Endodermal cell (in vitro differentiated cells): ENCODE results near the gene IFT80. TPM values are rescaled to one million over a fixed set of nuclear protein-coding genes. Genes with fewer than 3 reads are reported as not detected.

Experiments
- DNase-seq: peaks from one replicate; pipeline ENCODE4 v3.0.0-alpha.2; 2017
- H3K27ac ChIP-seq: 2 replicates; pipeline ENCODE4 v1.5.1; 2013; ENCODE audit warnings: mild to moderate bottlenecking, low read depth, low read length, moderate library complexity
- H3K27me3 ChIP-seq: 2 replicates; pipeline ENCODE4 v1.6.1; 2013; ENCODE audit warnings: mild to moderate bottlenecking, low read length, moderate library complexity; ENCODE audit not compliant: insufficient read depth, control insufficient read depth, poor library complexity, severe bottlenecking
- H3K36me3 ChIP-seq: 2 replicates; pipeline ENCODE4 v1.7.0; 2013; ENCODE audit warnings: mild to moderate bottlenecking, low read length, moderate library complexity; ENCODE audit not compliant: control insufficient read depth, insufficient read depth
- H3K4me1 ChIP-seq: one replicate; pipeline ENCODE4 v1.7.0; 2013; ENCODE audit warnings: low read length; ENCODE audit not compliant: control insufficient read depth, insufficient read depth
- H3K4me3 ChIP-seq: 2 replicates; pipeline ENCODE4 v1.5.1; 2013; ENCODE audit warnings: mild to moderate bottlenecking, low read length, moderate library complexity
- H3K9ac ChIP-seq: 2 replicates; pipeline ENCODE4 v1.6.1; 2013; ENCODE audit warnings: mild to moderate bottlenecking, low read length, moderate library complexity; ENCODE audit not compliant: poor library complexity, severe bottlenecking; ENCODE audit errors: extremely low read depth
- H3K9me3 ChIP-seq: 2 replicates; pipeline ENCODE4 v1.6.1; 2013; ENCODE audit warnings: mild to moderate bottlenecking, low read length, moderate library complexity; ENCODE audit not compliant: control insufficient read depth
- H3K27ac Mint-ChIP-seq: 2 replicates; pipeline ENCODE4 v1.8.0; 2020; ENCODE audit warnings: mixed read lengths
- H3K27me3 Mint-ChIP-seq: 2 replicates; pipeline ENCODE4 v1.8.0; 2021; ENCODE audit warnings: mild to moderate bottlenecking, mixed read lengths; ENCODE audit not compliant: insufficient read depth
- H3K36me3 Mint-ChIP-seq: 2 replicates; pipeline ENCODE4 v1.8.0; 2020; ENCODE audit warnings: low read depth, mixed read lengths
- H3K4me1 Mint-ChIP-seq: 2 replicates; pipeline ENCODE4 v1.8.0; 2020; ENCODE audit warnings: mixed read lengths
- H3K4me3 Mint-ChIP-seq: 2 replicates; pipeline ENCODE4 v1.8.0; 2020; ENCODE audit warnings: mild to moderate bottlenecking, moderate library complexity, mixed read lengths
- H3K9me3 Mint-ChIP-seq: 2 replicates; pipeline ENCODE4 v1.8.0; 2020; ENCODE audit warnings: mild to moderate bottlenecking, mixed read lengths
- WGBS, 2 experiments: methylation state at CpG; one replicate each; pipeline versions ENCODE4 v1.1.5 to v1.1.7; 2013; ENCODE audit warnings: missing lambda C conversion rate in 2 of 2, mixed read lengths in 1 of 2; ENCODE audit not compliant: insufficient coverage in 1 of 2, insufficient read length in 1 of 2; 5-methylcytosine and 5-hydroxymethylcytosine counted together
- total RNA-seq, 2 donors: library from RNA; stranded (reverse); fragmentation: NEBNext Ultra II Directional in 1 of 2; extraction: Animal tissue kit (Norgen Biotek cat#: 25700) in 1 of 2; gene quantifications; 2 replicates in 1 of 2; 3 replicates in 1 of 2; pipeline ENCODE4 v1.2.1, GENCODE V29; 2021
- TF ChIP-seq, protein P1 (sequence below): fragments of 200-600 bp; sonication (generic); conservative IDR thresholded peaks from 2 replicates; pipeline ENCODE4 v1.5.0; 2021; ENCODE audit warnings: antibody characterized with exemption, mild to moderate bottlenecking

The IFT80 gene
- total RNA-seq, 2 donors from 2014 or later, result 35.0 to 40.6 TPM

DNA sequence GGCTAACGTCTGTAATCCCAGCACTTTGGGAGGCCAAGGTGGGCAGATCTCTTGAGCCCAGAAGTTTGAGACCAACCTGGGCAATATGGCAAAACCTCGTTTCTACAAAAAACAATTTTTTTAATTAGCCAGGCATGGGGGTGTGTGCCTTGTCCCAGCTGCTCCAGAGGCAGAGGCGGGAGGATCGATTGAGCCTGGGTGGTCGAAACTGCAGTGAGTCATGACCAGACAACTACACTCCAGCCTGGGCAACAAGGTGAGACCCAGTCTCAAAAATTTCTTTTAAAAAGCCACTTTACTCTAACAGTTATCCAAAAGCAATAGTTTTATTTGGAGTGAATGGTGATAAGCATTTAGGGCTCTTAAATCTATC, 38.0 kb upstream of the IFT80 start:
- no peak for DNase-seq
- Mint-ChIP-seq H3K4me3 (no peak overlapping the region), H3K27ac (peak overlapping the region; percentile 48), H3K4me1 (peaks cover 7% of the 10 kb centered on the region), H3K9me3 (no peaks in the 10 kb centered on the region), H3K27me3 (no peaks in the 10 kb centered on the region), H3K36me3 (peaks cover 56% of the 10 kb centered on the region)
- Histone ChIP-seq H3K27ac (no peak overlapping the region), H3K36me3 (peaks cover 91% of the 10 kb centered on the region), H3K27me3 (no peaks in the 10 kb centered on the region), H3K4me1 (no peaks in the 10 kb centered on the region), H3K9ac (no peak overlapping the region), H3K9me3 (no peaks in the 10 kb centered on the region), H3K4me3 (no peak overlapping the region)
- TF ChIP-seq, protein P1, sequence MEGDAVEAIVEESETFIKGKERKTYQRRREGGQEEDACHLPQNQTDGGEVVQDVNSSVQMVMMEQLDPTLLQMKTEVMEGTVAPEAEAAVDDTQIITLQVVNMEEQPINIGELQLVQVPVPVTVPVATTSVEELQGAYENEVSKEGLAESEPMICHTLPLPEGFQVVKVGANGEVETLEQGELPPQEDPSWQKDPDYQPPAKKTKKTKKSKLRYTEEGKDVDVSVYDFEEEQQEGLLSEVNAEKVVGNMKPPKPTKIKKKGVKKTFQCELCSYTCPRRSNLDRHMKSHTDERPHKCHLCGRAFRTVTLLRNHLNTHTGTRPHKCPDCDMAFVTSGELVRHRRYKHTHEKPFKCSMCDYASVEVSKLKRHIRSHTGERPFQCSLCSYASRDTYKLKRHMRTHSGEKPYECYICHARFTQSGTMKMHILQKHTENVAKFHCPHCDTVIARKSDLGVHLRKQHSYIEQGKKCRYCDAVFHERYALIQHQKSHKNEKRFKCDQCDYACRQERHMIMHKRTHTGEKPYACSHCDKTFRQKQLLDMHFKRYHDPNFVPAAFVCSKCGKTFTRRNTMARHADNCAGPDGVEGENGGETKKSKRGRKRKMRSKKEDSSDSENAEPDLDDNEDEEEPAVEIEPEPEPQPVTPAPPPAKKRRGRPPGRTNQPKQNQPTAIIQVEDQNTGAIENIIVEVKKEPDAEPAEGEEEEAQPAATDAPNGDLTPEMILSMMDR, result no peak
- WGBS, 2 experiments, result 94 to 98% methylated on average over 4 to 5 of the region's 5 CpGs

DNA sequence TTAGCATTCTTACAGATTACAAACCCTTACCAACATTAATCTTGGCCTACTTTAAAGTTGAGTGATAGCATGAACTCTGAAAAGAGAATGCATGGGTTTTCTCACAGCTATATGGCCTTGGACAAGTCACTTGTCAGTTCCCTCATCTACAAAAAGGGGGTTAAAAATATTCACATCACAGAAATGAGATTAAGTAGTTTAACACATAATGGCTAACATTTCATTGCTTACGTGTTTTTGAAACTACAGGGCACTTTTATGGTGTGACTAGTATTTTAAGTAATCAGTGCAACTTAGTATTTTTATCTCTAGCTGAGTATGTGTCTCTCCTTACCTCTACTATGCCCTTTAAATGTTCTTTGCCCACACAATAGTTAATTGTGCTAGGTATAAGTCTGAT, 36.7 kb upstream of the IFT80 start:
- Histone ChIP-seq H3K9ac (no peak overlapping the region), H3K27ac (no peak overlapping the region), H3K4me3 (no peak overlapping the region), H3K27me3 (no peaks in the 10 kb centered on the region), H3K4me1 (no peaks in the 10 kb centered on the region), H3K36me3 (peaks cover 95% of the 10 kb centered on the region), H3K9me3 (no peaks in the 10 kb centered on the region)
- Mint-ChIP-seq H3K27me3 (no peaks in the 10 kb centered on the region), H3K27ac (no peak overlapping the region), H3K4me1 (peaks cover 7% of the 10 kb centered on the region), H3K9me3 (no peaks in the 10 kb centered on the region), H3K4me3 (no peak overlapping the region), H3K36me3 (peaks cover 60% of the 10 kb centered on the region)
- TF ChIP-seq, protein P1, result no peak
- 80 to 100% methylated on average over 1 of the region's 1 CpG for WGBS, 2 experiments
- no peak for DNase-seq

DNA sequence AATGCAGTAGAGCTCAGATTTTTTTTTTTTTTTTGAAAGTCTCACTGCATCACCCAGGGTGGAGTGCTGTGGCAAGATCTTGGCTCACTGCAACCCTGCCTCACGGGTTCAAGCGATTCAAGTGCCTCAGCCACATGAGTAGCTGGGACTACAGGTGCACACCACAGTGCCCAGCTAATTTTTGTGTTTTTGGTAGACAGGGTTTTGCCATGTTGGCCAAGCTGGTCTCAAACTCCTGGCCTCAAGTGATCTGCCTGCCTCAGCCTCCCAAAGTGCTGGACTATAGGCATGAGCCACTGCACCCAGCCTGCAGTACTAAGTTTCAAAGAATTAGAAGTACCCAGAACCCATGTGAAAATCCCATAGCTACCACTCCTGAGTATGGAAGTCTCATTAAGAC, 36.1 kb upstream of the IFT80 start:
- peaks cover 96% of the 10 kb centered on the region for H3K36me3 ChIP-seq

More for the DNA sequence above, 36.1 kb upstream of the IFT80 start:
- H3K9me3 ChIP-seq, result no peaks in the 10 kb centered on the region
- no peaks in the 10 kb centered on the region for H3K27me3 ChIP-seq
- no peaks in the 10 kb centered on the region for H3K4me1 ChIP-seq
- WGBS, 2 experiments, result 86 to 94% methylated on average over 2 of the region's 2 CpGs
- Mint-ChIP-seq H3K9me3 (no peaks in the 10 kb centered on the region), H3K27me3 (no peaks in the 10 kb centered on the region), H3K36me3 (peaks cover 56% of the 10 kb centered on the region), H3K4me1 (peaks cover 7% of the 10 kb centered on the region), H3K4me3 (no peak overlapping the region), H3K27ac (no peak overlapping the region)
- no peak overlapping the region for H3K9ac ChIP-seq
- H3K4me3 ChIP-seq, result no peak overlapping the region
- TF ChIP-seq, protein P1, result no peak
- no peak for DNase-seq
- no peak overlapping the region for H3K27ac ChIP-seq
